NCI-H187 (cell line): ENCODE measurements around the gene ATP10A.

Experiments
- DNase-seq, 2 experiments: peaks; one replicate each; lab custom pipeline; 2025; lab: John Stamatoyannopoulos, UW

ATP10A gene

DNA sequence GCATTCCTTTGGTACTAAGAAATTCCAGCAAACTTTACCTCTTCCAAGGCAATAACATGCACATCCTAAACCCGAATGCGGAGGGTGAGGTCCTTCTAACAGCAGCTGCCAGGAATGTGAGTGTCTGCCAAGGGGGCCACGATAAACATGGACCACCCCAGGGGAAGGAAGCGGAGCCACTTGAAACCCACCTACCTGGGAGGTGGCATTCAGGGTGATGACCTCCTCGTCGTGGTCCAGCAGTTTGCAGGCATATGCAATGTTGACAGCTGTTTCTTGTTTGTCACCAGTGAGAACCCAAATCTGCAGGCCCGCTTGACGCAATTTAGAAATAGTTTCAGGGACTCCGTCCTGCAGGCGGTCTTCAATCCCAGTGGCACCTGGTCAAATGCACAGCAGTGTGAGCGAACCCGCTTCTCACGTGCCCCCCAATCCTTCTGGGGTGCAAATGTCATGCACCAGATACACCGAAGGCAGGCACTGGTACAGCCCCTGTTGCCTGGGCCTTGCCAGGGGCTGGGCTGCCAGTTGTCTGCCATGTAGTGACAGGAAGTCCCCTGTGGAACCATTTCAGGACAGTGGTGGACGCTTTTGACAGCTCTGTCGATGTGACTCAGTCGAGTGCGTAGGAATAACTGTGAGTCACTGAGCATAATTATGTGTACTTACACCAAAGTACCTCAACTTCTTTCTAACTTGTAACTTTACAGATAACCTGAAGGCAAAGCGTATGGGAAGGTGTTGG lies 161.2 kb downstream of the ATP10A start:
- no peak for DNase-seq

DNA sequence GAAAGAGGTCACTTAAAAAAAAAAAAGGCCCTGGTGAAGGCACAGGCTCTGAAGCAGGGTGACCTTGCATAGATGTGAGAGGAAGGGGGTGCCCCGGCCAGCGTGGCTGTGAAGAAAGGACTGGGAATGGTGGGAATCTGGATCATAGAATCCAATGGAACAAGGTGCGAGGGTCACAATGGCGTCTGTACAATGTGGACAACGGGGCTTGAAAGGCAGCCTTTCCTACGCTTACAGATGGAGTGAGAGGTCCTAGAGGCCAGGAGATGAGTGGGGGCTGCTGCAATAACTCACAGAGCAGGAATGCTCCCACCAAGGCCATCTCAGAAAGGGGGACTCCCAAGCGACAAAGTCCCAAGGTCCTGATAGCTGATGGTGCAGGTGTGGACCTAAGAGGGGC lies 162.2 kb downstream of the ATP10A start:
- no peak for DNase-seq

DNA sequence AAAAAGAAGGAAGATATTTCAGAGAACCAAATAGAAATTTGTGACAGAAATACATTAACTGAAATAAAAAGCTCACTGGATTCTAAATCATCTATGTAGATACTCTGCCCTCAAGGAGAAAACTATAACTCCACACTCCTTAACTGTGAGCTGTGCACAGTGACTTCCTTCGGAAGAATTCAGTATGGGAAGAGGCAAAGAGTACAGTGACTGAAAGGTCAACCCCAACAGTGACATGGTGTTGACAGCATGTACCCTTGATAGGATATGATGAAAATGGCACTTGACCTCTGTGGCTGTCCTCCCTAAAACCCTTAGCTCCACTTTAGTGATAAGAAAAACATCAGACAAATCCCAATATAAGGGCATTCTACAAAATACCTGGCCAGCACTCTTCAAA lies 165.5 kb downstream of the ATP10A start:
- no peak for DNase-seq

DNA sequence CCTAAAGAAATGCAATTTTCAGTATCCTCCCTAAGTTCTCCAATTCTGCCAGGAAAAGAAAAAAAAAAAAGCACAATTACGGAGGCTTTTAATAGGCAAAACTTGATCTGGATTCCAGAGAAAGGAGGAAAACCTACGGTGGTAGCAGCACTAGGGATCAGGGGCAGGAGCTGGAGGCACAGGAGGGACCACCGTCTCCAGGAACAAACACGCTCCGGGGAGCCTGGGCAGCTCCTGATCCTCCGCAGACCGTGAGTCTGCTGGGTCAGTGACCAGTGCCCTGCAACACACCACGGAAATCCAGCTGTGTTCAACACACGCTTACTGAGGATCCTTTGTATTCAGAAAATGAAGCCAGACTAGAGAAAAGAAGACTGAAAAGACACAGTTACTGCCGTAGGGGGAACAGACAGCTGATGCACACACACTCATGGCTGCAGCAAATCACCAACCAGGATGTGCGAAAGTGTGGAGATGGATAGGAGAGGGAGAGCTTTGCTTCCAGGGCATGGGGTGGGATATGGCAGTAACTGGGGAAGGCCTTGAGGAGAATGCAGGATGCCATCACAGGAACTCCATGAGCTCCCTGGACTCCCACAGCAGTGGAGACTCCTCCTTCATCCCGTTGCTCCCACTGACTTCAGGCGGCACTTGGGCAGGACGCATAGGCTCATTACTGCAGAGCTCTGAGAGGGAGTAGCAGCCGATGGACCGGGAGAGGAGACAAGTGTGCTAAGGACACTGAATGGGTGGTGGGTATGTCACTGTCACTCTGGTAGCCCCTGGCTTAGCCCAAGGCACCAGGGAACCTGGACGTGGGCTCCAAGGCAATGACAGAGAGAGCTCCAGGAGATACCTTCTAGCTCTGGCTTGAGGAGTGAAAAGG lies 167.0 kb downstream of the ATP10A start:
- no peak for DNase-seq

DNA sequence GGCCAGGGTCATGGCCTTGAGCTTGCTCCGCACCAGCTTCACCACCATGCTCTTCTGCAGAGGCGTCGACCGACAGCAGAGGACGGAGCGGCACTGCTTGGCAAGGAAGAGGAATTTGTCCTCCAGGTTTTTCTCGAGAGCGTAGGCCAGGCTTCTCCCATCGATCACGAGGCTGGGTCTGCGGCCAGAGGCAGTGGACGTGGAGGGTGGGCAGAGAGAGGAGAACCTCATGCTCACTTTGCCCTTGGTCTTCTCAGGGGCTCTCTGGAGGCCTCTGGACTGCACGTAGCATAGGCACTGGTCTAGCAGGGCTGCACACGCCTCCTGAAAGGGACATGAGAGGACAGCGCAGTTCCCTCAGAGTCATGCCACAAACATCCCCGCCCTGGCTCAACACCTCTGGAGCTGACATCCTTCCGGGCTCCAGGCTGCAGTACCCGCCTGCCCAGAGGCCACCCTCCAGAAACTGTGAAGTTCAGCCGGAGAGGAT lies 168.3 kb downstream of the ATP10A start:
- no peak for DNase-seq

DNA sequence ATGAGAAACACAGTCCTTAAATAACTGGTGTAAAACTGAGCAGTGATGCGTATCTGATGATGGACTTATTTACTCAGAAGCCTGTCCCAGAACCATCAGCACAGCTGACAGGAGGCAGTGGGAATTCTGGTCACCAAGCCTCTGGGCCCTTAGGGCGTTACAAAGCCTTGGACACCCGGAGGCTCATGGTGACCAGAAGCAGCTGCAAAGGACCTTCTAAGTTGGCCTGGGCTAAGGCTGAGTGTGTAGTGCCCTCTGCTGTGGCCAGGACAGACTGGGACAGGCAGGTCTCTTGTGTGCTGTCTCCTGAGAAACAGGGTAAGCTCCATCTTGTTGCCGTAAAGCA lies 168.9 kb downstream of the ATP10A start:
- no peak for DNase-seq

DNA sequence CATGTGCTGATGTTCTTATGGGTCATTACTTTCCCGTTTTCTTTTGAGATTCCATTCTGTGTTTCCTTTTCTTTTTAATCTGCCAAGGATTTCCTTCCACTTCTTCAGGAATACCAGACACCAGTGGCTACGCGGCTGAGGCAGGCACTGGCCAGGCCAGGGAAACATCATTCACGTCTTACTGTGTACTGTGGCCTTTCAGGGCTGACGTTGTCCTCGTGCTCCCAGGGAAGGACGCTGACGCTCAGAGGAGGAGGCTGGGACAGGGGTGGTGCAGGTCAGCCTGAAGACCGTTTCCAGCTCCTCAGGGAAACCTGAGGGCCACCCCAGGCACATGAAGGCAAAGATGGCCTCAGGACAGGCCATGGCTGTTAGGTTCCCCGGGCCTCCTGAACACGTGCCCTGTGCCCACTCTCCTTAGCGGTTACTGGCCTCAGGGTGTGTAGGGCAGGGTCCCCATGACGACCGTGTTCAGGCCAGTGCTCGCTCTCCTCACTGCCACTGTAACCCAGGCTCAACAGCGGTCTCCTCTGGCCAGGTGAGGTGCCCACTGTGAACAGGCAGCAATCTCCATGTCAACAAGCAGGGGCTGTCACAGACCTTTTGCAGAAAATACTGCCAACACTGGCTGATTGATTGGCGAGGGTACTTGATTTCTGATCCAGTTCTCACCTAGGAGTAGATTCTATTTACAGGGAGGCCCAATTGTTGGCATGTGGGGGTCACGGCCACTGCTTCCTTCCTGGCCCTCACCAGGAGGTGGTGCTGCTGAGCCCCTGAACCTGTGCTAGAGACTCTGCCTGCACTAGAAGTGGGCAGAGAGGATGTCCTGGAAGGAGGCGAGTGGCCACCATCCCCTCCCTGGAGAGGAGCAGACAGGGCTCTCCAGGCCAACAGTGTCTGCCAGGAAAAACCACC lies 169.5 kb downstream of the ATP10A start:
- DNase-seq: no peak

DNA sequence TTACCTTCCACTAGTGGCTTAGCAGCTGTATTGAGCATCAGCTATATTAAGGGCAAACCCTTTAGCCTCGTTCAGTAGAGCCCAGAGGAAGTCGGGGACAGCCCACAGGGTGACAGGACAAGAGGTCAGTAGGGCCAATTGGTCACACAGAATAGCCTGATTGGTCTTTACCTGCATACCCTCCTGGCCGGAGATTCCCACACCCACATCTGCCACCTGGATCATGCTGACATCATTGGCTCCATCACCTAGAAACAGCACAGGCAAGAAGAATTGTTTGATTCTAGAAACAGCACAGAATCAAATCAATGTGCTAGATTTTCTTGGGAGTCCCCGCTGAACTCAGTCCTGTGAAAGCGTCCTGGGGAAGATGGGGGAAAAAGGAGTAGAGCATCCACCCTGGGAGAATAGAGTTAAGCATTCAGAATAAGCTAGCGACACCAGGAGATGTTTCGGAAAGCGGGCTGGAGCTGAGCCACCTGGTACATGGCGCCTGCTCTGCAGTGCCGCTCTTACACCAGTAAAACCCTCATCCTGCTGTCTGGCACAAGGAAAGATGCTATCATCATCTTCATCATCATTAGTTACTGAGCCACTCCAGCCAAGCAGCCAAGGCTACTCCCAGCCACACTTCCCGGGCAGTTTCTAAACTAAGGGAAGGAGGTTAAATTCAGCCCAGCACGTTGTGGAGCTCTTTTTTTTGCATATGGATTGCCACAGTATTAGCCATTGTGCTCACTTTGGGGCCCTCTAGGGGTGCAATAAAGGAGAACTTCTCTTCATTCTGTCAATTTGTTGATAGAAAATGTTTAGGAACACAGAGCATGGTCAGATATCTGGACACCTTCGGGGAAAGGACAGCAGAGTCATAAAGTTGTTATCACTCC lies 171.3 kb downstream of the ATP10A start:
- no peak for DNase-seq

DNA sequence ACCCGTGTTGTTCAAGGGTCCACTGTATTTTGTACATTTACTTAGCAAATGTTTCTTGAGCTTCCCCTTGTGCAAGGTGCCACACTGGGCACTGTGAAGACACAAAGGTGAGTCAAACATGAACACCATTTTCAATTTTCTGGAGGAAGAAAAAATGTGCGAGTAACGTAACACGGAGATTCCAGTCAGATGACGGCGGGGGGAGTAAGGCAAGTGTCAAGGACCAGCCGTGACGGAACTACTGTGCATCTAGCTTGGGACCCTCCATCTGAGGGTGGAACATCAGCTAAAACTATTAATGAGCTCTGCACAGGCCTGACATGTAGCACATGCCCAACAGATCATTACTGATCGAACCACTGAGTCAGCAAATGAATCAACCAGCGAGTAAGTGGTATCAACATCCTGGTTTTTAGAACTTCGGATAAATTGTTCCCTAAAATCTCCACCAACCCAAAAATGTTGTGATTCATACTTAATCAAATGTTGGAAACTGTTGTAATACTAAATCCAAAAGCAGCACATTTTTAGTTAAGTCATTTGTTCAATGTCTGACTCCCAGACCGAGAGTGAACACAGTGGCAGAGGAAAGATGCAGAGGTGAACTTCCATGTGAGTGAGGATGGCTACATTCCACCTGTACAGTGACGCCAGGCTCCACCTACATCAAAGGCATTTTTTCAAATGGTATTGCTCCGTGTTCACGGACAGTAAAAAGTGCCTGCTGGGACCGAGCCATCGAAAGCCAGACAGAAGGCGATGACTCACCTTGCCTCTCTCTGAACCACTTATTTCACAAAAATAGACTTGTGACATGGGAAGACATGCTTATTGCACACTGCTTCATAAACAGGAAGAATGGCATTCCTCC lies 172.2 kb downstream of the ATP10A start:
- DNase-seq: no peak

DNA sequence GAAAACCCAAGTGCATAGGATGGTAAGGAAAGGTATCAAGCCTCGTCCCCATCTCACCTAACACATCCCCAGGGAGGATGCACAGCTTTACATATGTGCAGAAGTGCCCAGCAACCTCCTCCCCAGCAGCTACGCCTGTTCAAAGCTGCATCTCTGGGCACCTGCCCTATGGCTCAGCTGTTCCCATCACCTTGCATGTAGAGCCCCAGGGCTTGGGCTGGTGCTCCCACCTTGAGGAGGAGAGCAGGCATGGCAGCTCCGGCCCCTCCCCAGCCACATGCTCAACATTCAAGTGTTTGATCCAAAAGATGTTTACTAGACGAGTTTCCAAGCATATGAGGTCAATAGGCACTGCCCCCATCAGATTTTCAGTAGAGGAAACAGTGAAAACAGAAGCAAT lies 173.5 kb downstream of the ATP10A start:
- no peak for DNase-seq

DNA sequence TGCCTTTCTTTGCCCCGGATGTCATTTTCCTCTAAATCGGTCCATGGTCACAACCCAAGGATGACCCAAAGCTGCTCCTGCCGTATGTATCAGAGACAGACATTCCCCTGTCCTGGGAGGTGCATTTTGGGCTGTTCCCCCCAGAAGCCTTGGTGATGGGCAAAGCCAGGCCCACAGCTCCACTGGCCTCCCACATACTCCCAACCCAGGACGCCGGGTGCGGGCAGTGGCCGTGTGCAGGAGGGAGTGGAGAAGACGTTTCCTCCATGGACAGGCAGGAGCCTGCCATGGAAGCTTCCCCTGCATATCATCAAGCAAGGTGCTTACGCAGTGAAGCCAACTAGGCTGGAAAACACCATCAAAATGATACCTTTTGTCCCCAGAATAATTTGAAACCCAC lies 175.0 kb downstream of the ATP10A start:
- no peak for DNase-seq

DNA sequence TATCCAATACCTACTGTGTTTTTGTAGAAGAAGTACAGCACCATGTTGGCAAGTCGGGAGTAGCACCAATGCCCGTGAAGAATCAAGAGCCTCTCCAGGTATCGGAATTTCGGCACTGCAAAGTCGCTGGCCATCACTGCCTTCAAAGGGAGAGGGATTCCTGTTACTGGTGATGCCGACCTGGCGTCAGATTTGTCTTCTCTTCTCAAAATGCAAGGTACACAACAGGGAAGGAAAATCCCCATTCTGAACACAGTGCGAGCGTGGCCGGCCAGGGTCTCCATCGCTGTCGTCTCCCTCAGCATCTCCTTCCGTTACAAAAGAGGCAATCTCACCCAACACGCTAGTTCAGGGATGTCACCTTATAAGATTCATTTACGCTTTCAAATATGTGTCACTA lies 175.4 kb downstream of the ATP10A start:
- DNase-seq: no peak

DNA sequence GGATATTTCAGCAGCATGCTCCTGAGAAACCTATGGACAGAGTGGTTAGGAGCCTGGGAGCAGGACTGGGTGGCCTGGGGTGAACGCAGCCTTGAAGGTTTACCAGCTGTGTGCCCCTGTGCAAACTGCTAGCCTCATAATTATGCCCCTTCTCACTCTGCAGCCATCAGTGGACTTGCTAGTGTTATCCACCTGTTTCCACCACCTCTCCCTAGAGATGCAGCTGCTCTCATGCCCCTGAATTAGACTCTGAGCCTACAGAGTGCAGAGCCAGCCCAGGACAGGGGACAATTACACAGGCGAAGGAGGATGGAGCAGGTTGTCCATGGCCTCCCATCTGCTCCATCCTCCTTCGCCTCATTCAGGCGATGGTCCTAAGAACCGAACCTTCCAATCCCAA lies 175.9 kb downstream of the ATP10A start:
- no peak for DNase-seq

DNA sequence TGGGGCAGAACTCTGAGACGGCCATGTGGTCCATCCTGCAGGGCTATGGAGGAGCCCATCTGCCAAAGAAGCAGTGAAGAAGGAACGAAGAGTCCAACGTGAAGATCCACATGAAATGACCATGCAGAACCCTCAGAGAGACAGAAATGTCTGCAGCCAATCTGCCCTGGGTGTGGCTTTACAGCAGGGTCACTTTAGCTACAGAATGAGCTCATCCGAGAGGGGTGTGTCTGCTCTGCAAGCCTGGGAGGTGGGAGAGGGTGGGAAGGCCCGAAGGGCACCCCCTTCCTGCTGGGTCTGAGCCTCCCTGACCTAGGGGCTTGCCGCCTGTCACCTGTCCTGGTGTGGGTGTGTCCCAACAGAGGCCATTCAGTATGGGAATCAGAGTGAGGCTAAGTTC lies 176.3 kb downstream of the ATP10A start:
- DNase-seq: no peak

DNA sequence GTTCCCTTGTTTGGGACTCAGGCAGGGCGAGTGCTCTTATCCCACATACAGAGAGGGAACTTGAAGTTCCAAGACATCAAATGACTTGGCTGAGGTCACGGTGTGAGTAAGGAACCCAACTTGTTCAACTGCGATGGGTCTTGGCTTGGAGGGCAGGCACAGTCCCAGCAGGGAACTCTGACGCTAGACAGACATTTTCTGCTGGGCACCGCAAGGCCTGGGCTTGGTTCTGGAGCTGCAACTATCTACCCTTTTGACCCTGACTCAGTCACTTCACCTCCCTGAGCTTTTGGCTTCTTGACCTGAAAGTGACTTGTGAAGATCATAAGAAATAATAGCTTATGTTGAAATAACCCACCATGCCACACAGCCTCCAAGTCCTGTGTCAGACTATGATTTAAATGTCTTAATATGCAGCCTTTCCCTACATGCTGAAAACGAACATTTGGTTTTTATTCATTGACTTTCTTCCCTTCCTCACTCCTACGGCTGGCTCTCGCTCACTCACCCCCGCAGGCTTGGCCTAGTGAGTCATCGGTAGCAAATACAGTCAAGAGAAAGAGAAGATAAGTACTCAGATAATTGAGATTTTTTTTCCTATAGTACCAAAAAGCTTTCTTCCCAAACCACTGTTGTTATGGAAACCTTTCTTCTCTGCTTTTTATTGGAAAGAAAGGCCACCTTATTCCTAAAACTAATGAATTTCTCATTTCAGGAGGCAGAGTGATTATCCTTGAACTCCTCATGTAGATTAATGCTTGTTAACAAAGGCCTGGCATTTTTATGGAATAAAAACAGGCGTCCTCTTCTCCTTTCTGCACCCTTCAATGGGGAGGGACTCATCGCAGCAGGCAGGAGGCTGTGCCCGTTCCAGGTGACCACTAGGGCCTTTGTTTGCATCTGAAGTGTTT lies 178.4 kb downstream of the ATP10A start:
- no peak for DNase-seq

DNA sequence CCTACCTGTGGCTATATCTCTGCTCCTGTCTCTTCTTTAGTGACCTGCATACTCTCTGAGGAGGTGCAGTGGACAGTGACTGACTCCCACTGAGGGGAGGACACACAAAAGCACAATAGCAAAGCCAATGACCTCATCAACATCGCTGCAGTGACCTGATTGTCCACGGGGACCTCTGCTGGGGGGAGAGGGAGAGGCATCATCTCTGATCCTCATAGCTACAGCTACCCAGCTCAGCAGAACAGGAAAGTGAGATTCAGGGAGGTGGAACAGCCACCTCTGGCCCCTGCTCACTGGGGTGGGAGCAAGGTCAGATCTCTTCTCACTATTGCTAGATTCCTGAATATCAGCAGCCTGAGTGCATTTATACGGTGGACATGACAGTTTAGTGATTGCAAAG lies 179.2 kb downstream of the ATP10A start:
- no peak for DNase-seq

DNA sequence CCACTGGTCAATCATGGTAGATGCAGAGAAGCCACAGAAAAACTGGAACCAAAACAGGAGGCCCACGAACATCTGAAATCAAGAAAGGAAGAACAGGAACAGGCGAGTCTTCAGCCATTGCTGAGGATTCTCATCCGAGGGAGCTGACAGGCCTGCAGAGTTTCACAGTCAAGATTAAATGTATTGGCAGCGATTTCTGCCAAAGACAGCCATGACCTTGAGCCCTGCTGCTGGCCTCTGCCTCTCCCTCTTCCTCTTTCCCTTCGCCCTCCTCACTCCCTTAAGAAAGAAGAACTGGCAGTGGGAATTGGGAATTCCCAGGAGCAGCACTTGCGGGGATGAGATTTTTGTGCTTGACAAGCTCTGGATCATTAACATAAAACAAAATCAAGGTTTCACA lies 179.7 kb downstream of the ATP10A start:
- DNase-seq: no peak

DNA sequence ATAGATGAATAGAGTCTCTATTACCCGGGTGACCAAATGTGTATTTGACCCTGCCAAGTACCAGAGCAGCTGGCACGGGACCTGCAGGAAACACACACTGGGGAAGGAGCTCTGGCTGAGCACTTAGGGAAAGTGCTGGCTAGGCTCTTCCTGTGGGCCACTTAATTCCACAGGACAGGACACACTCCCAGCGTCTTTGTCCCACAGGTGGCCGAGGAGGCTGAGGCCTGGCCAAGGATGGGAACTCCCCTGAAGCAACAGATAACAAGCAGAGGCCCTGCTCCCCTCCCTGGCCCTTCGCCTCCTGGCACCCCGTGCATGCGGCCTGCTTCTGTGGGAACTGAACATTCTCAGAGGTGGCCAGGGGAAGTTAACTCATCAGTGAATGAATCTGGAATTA lies 180.8 kb downstream of the ATP10A start:
- no peak for DNase-seq

DNA sequence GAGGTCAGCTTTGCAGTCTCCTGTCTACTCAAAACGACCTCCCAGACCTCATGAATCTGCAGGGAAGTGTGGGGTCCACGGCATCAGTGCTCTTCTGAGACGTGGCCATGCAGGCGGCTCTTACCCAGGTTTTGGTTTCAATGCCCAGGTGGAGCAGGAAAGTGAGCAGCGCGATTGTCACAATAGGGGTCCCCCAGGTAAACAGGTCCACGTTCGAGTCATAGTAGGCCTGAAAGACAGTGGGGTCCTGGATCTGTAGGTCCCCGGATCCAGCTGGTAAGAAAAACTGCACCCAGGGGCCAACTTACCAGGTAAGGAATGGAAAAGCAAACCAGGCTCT lies 182.5 kb downstream of the ATP10A start:
- DNase-seq: no peak
